K562 (cell line): ENCODE results near the gene MTMR3. TPM values are rescaled to one million over a fixed set of nuclear protein-coding genes. Genes with fewer than 3 reads are reported as not detected.

Experiments
- CREB1 ChIP-seq, 2 experiments: sonication (generic) in 1 of 2; formaldehyde crosslinking in 1 of 2; IDR thresholded peaks; 2 replicates each; pipeline versions ENCODE4 v1.6.1 to v1.8.0; 2012 to 2022; ENCODE audit warnings: inconsistent platforms in 1 of 2, mild to moderate bottlenecking in 1 of 2, missing genetic modification reagents in 1 of 2, moderate library complexity in 1 of 2
- CREB5 ChIP-seq: fragments of 250-450 bp; sonication (Bioruptor Pico); IDR thresholded peaks from 2 replicates; pipeline ENCODE4 v1.5.0; 2020; ENCODE audit warnings: mild to moderate bottlenecking
- CTCF ChIP-seq, 3 experiments: IDR thresholded peaks in 2 of 3; conservative IDR thresholded peaks in 1 of 3; 2 replicates each; pipeline ENCODE4 v1.5.1; 2011 to 2012; ENCODE audit warnings: low read length in 3 of 3, mild to moderate bottlenecking in 3 of 3, control low read depth in 2 of 3, improper control_type of control experiment in 1 of 3, inconsistent platforms in 1 of 3, low read depth in 1 of 3, mixed read lengths in 1 of 3, moderate library complexity in 1 of 3; ENCODE audit not compliant: insufficient read depth in 2 of 3
- GATAD2A ChIP-seq: fragments of 450-650 bp; IDR thresholded peaks from 2 replicates; pipeline ENCODE4 v1.6.1; 2017
- NCOA2 ChIP-seq, 2 experiments: fragments of 450-650 bp; IDR thresholded peaks; 2 replicates each; pipeline ENCODE4 v1.6.1; 2018; ENCODE audit warnings: mild to moderate bottlenecking in 2 of 2, moderate library complexity in 1 of 2; ENCODE audit not compliant: partially characterized antibody in 2 of 2
- NFE2 ChIP-seq: IDR thresholded peaks from 2 replicates; pipeline ENCODE4 v1.6.1; 2014; ENCODE audit warnings: antibody characterized with exemption, low read depth
- POLR2A ChIP-seq: fragments of 450-650 bp; conservative IDR thresholded peaks from 2 replicates; pipeline ENCODE4 v1.6.1; 2016
- RBM17 ChIP-seq: fragments of 200-400 bp; formaldehyde crosslinking; IDR thresholded peaks from 2 replicates; pipeline ENCODE4 v1.6.1; 2017; ENCODE audit warnings: low read depth, mild to moderate bottlenecking, low read length, borderline replicate concordance
- SMARCC2 ChIP-seq: fragments of 450-650 bp; IDR thresholded peaks from 2 replicates; pipeline ENCODE4 v1.6.1; 2017; ENCODE audit warnings: antibody characterized with exemption, moderate library complexity, mild to moderate bottlenecking, low read depth
- TFAM ChIP-seq: fragments of 250-450 bp; sonication (Bioruptor Pico); conservative IDR thresholded peaks from 2 replicates; pipeline ENCODE4 v1.5.0; 2021; ENCODE audit warnings: mild to moderate bottlenecking, moderate library complexity
- WHSC1 ChIP-seq: IDR thresholded peaks from one replicate; pipeline ENCODE4 v1.6.1; 2012; ENCODE audit warnings: low read length, control low read depth, inconsistent platforms
- ZFPM2 ChIP-seq: fragments of 250-450 bp; sonication (Bioruptor Pico); IDR thresholded peaks from 2 replicates; pipeline ENCODE4 v1.5.1; 2022; ENCODE audit warnings: mild to moderate bottlenecking
- ZNF318 ChIP-seq, 2 experiments: fragments of 450-650 bp; IDR thresholded peaks; 2 replicates each; pipeline ENCODE4 v1.6.1; 2016; ENCODE audit warnings: mild to moderate bottlenecking in 2 of 2, borderline replicate concordance in 1 of 2, low read depth in 1 of 2, moderate library complexity in 1 of 2
- ZSCAN32 ChIP-seq: fragments of 450-650 bp; formaldehyde crosslinking; IDR thresholded peaks from 2 replicates; pipeline ENCODE4 v1.4.0; 2020; ENCODE audit warnings: mild to moderate bottlenecking, moderate library complexity
- polyA plus RNA-seq, 8 experiments: library from polyadenylated mRNA; depleted of rRNA in 4 of 8; stranded (reverse) in 5 of 8; unstranded in 3 of 8; fragments of >200 nt; fragmentation: Nextera tagmentation in 2 of 8; fragmentation: Illumina TruSeq in 1 of 8; extraction: Ambion mirVana in 2 of 8; extraction: Trizol in 1 of 8; gene quantifications; 2 replicates each; pipeline versions ENCODE4 v1.2.1 to v1.2.3, GENCODE V29; 2011 to 2014; ENCODE audit warnings: inconsistent platforms in 1 of 8, missing spikeins in 1 of 8
- total RNA-seq, 7 experiments: library from RNA; depleted of rRNA in 6 of 7; stranded (reverse); fragments of >200 nt in 6 of 7; fragmentation: Illumina TruSeq in 2 of 7; extraction: Trizol in 2 of 7; gene quantifications; 2 replicates each; pipeline versions ENCODE4 v1.2.1 to v1.2.3, GENCODE V29; 2011 to 2021; ENCODE audit warnings: low replicate concordance in 1 of 7

The MTMR3 gene
- total and polyA plus RNA-seq, 9 of the 15 experiments (the other 6 are each of a cell fraction or from before 2014, with no cell fraction given) = 1.6 to 13.7 (median 7.9) TPM

- TF ChIP-seq ZNF318 (IDR thresholded peaks at IDR 0.05; ENCODE audit: borderline replicate concordance in 1 of 2, low read depth in 1 of 2) (peak in 1 of 2 experiments; percentile 44; a peak in 1 of 4 replicates), NCOA2 (IDR thresholded peaks at IDR 0.05; ENCODE audit: partially characterized antibody in 2 of 2) (no peak), SMARCC2 (peak; percentile 48; the same call in 1 of the 2 replicates), ZSCAN32 (CRISPR knock-in tag) (no peak), CTCF (IDR thresholded peaks at IDR 0.05 in 2 of 3, conservative IDR thresholded peaks at IDR 0.05 in 1 of 3; ENCODE audit: insufficient read depth in 2 of 3, low read depth in 1 of 3, low read length in 3 of 3) (no peak), CREB1 (IDR thresholded peaks at IDR 0.05) (0 out of 2 replicates have a peak, but pooled peaks have one; percentile 20), CREB1 (CRISPR knock-in tag; IDR thresholded peaks at IDR 0.05) (no peak), POLR2A (no peak), TFAM (CRISPR knock-in tag) (no peak), GATAD2A (no peak), RBM17 (no peak), CREB5 (CRISPR knock-in tag) (no peak), ZFPM2 (CRISPR knock-in tag) (no peak), WHSC1 (no peak), NFE2 (peak; percentile 52; the same call in 1 of the 2 replicates)
These were observed 25.0 kb downstream of the MTMR3 start (continued) for GRCh38 chr22:29907753-29908515.
